GM18517 (cell line): Measurements from ENCODE around the gene SFI1.
"Not testable (repeated sequence)": the region's sequence is repeated elsewhere in the genome, so short reads cannot be mapped to it uniquely, and the experiment has no call there.

Experiments used
- ATAC-seq: cut with Tn5 transposase; IDR thresholded peaks from one replicate; pipeline ENCODE4 v1.9.1; 2021; ENCODE audit warnings: mild to moderate bottlenecking, moderate library complexity; ENCODE audit not compliant: unreplicated experiment

The SFI1 gene

DNA sequence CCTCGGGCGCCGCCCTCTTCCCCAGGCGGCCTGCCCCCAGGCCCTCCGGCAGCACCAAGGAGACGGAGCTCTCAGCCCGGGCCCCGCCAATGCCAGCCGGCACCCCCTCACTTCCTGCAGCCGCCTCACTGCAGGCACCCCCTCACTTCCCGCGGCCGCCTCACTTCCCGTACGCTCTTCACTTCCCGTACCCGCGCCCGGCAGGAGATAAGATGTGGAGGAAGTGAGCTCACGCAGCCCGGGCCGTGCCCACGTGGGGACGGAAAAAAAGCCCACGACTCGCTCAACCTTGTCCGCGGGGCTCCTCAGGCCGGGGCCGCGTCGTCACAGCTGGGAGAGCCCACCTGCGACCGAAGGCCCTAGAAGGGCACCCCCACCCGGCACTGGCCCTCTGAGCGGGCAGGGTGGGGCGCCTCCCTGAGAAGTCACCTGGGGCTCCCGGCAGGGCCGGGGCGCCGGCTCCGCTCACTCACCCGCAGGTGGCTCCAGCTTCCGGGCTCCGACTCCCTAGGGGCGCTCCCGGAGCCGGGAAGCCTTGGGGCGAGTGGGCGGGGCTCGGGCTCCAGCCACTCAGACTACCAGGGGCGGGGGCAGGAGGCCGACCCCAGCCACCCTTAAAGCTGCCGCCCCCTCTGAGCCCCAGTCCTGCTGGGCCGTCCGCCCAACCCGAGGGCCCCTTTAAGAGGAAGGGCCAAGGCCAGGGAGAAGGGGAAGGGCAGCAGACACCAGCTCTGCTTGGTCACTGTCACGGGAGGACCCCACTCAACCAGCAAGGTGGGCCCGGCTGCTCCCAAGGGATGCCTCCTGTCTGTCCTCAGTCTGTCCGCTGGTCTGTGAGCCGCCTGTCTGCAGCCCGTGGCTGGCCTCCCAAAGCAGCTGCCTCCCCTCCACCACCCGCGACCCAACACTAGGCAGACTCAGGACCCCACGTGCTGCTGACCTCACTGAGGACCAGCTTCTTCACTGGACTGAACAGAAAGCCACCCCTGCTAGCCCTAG, 134.3 kb downstream of the SFI1 start:
- ATAC-seq, result no peak

DNA sequence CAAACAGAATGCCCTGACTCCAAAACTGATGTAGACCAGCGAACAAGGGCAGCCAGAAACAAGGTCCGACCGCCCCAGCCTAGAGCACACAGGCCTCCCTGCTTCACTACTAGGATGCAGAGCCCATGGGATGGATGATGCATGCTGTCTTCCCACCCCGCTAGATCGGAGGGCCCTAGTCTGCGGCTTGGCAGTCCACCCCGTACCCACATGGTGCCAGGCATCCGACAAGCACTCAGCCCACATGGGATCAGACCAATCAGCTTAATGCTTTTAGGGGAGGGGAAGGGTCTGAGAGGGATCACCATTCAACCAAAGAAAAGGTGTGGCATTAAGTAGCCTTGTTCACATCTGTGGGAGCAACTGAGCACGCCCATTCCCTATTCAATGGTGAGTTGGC, 135.1 kb downstream of the SFI1 start:
- no peak for ATAC-seq

DNA sequence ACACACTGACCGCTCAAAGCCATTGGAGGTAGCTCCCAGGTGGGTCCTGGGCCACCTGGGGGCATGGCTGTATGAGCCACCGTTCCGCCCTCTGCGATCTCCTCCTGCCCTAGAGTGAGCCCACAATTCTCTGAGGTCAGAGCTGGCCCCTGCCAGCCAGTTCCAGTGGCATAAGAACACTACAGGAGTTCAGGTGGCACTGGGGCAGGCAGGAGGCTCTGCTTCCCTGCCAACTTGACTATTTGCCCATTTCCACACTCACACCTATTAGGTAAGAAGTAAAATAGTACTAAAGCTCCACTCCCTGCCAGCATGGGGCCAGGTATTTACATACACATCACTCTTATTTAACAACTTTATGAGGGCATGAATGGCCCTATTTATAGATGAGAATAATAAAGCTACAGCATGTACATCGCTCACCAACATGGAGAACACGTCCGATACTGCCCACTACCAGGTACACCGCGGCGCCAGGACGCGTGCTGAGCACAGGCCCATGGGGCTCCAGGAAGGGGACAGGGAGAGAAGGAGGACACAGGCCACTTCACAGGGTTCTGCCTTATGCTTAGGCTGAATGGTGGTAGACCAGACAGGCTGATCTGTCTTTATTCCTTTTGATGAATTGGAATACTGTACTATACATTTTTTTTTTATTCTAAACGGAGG, 139.4 kb downstream of the SFI1 start:
- no peak for ATAC-seq

DNA sequence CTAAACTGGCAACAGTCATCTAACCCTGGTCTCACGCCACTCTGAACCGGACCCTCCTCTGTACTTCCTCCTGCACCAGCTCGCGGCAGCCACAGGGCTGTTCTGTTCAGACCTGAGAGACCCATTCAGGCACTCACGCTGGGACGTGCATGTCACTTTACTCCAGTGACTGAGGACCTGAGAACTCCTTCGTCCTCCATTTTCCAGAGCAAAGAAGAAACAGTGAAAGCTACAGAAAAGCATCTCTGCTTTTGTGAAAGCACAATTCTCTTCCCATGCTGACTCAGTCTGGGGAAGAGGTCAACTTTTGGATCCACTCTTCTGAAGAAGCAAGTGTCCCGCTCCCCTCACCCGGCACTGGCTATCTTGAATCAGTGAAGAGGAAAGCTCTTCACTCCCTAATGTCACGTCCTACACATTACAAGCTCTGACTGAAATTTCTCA, 141.1 kb downstream of the SFI1 start:
- ATAC-seq, result no peak

DNA sequence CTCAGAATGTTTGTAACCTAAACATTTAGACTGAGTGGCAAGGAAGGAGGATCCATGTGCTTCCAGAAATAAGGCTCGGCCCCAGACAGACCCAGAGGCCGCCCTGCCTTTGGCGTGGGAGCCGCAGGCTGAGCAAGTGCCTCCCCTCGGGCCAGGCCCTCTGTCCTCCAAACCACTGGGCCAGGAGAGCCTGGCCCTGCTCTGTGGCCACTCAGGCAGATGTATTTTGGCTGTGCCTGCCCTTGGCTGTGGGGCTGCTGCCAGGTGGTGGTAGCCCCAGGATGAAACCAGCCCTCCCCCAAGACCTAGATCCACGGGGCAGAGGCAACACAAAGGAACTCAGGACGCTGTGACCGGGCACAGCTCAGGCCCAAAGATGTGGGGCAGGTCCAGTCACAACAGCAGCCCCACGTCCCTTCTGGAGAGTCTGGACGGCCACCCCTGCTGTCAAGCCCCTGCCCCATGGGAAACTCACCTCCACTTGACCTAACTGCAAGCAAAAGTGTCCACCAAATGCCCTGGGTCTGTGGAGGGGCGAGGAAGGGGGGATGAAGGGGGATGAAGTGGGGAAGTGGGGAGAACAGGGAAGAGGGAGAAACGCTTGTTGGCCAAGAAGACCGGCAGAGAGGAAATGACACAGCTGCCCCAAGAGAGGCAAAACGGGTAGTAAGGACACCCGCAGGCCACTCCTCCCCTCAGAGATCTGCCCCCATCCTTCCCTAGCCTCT, 141.7 kb downstream of the SFI1 start:
- ATAC-seq, result no peak

DNA sequence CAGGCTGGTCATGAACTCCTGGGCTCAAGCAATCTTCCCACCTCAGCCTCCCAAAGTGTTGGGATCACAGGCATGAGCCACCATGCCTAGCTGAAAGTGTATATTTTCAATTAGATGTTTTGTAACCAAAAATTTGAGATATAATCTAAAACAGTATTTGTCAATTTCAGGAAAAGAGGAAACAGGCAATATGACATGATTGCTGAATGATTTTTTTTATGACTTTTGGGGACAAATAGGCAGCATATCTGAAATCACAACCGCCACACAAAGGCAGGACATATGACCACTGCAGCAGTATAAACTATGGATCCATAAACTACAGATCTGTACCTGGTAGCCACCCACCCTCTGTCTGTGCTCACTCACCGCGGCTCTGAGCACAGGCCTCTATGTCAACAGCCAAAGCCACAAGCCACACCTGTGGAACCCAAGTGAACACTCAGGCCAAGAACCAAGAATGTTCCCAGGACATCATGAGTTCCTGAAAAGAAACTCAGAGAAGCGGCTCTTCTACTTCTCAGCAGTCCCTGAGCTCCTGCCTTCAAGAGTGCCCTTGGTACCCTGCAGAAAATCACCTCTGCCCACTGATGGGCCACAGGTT, 143.2 kb downstream of the SFI1 start:
- no peak for ATAC-seq

DNA sequence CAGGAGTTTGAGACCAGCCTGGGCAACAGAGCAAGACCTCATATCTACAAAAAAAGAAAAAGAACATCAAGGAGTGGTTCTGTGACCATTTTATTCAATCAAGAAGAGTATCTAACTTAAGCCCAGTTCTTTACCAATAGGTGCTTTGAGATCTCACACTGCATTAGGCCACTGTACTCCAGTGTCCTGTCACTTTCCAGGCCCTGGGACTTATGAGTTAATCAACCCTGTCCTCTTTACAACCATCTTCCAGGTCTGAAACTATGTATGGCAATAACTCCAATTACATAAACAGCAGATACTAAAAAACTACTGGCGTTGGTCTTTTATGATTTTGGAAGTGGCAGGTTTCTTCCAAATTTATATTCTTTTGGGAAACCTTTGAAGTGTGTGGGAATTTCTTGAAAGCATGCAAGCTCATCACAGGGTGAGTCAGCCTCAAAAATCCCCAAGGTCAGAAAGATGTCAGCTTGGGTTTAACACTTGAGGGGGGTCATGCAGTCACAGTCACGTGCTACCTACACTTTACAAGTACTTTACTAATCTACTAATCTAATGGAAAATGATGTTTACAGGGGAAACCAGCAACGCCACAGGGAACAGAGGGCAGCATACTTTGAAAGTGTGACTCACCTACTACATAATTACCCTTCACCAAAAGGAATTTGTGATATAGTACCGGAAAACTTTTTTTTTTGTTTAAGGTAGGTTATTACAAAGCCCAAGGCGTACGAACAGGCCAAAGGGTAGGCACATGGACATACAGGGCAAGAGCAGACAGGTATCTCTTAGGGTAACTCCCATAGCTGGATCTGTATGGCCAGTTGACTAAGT, 150.1 kb downstream of the SFI1 start:
- no peak for ATAC-seq

DNA sequence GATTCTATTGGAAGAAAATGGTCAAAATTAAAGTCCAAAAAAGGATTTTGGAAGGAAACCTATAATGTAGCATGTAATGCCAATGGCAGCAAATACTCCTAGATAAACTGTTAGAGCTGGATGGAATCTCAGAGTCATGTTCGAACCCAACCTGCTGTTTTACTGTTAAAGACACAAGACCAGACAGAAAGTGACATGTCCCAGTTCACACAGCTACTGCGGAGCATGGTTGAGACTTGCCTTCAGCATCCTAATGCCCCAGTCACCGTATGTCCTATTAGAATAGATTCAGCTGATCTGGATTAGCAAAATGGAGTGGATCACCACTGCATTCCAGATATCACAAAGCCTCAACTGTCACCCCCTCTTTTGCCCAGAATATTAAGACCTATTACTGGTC, 150.7 kb downstream of the SFI1 start:
- no peak for ATAC-seq

DNA sequence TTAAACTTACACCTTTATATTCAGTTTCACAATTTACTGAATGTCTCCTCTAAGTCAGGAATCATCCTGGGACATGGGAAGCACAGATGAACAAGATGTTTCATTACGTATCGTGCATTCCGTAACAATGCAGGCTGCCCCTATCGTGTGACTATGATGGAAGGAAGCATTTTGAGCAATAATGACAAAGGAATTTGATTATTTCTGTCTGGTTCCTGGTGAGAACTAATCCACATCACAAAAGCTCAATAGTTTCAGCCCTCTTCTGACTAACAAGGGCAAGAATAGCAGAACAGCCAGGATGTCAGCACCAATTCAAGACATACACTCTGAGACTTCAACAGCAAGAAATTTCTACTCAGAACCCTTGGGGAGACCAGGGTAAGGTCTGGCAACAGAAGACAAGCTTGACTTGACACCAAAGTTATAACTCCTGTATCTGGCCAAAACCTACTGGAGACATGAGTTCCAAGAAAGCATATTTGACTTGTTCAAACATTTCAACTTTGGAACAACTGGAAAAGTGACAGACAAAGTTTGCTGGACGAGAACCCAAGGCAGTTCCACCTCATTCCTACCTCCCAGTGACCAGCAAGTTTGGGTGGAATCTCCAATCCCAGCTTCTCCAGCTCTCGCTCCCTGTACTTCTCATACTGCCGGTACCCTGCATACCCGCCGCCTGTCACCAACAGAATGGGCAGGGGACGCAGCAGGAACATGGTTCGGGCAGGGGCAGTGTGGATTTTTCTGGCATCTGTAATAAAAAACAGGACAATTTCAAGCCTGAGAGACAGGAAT, 151.4 kb downstream of the SFI1 start:
- ATAC-seq, result no peak

DNA sequence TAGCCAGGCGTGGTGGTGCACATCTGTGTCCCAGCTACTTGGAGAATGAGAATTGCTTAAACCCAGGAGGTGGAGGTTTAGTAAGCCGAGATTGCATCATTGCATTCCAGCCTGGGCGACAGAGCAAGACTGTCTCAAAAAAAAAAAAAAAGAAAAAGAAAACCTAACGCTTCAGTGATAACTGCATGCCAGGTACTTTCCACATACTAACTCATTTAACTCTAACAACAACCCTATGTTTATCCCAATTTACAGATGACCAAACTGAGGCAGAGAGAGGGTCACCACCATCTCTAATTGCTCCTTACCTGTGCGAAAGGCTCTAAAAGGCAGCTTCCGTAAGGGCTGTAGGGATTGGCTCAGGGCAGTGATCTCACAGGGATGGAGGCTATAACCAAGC, 154.1 kb downstream of the SFI1 start:
- ATAC-seq, result no peak

DNA sequence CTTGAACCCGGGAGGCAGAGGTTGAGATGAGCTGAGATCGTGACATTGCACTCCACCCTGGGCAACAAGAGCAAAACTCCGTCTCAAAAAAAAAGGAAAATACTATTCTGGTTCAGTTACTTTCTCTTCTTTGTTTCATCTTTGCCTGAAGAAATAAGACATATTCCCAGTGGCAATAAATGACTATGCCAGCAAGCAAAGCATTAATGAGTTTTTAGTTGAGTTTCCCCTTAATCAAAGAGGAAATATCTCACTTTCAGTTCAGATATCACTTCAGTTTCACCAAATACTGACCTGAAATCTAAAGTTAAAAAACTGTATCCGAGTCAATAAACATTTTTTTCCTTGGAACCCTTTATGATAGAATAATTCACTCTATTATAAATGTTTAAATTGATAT, 155.3 kb downstream of the SFI1 start:
- ATAC-seq, result no peak

DNA sequence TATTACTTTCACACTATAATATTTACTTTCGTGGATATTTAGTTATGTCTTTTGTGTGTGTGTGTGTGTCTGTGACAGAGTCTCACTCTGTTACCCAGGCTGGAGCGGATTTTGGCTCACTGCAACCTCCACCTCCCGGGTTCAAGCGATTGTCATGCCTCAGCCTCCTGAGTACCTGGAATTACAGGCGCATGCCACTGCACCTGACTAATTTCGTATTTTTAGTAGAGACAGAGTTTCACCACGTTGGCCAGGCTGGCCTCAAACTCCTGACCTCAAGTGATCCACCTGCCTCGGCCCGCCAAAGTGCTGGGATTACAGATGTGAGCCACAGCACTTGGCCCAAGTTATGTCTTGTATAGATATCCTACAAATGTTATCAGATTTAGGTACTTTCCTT, 155.8 kb downstream of the SFI1 start:
- ATAC-seq, result no peak

DNA sequence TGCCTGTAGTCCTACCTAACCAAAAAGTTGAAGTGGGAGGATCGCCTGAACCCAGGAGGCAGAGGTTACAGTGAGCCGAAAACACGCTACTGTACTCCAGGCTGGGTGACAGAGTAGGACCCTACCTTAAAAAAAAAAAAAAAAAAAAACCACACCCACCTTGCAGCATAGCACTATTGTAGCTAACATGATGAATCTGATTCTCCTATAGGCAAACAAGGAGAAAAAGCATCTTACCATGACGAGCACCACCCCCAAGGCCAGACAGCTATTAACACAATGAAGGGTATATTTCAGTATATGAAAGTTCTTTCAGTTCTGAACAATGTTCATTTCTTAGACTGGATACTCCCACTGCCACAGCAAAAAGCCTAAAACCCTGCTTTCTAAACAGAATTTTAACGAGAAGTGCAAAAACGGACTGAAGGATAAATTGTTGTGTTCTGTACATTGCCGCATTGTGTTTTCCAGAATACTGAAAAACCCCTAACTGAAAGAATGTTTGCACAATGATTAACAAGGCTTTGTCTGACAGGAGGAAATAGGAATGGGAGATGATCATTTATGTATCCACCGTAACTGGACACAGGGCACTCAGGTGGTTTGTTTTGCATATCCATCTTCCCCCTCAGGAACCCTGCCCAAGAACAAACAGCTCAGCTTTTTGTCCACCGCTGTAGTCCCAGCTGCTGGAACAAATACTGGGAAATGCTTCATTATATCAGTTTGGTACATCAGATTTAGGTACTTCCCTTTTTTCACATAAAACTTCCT, 156.8 kb downstream of the SFI1 start:
- ATAC-seq, result no peak

DNA sequence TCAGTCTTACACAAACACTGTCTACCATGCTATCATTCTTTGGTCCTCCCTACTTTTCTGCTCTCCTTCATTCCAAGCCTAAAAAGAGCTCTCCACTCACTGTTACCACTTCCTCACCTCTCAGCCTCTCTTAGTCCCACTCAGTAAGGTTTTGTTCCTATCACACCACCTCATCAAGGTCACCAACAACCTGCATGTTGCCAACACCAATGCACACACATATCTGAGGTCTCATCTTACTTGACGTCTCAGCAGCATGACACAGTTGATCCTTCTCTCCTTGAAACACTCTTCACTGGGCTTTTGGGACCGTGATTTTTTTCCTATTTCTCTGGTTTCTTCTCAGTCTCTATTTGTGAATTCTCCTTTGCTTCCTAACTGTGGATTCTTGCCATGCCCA, 157.6 kb downstream of the SFI1 start:
- no peak for ATAC-seq

DNA sequence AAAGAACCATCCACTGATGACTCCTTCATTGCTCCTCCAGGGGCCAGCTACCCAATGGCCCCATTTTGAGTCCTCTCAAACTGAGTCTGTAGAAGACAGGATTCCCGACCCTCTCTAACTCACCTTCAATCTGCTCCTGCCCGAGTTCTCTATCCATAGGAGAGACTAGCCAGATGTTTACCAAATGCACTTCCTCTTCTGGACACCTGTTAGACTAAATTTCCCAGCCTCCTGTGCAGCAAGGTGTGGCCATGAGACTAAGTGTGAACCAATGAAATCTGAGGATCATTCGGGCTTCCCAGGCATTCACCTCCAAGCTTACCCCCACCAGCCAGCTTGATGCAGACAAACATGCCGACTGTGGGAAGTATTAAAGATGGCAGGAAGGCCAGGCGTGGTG, 158.1 kb downstream of the SFI1 start:
- ATAC-seq, result no peak

DNA sequence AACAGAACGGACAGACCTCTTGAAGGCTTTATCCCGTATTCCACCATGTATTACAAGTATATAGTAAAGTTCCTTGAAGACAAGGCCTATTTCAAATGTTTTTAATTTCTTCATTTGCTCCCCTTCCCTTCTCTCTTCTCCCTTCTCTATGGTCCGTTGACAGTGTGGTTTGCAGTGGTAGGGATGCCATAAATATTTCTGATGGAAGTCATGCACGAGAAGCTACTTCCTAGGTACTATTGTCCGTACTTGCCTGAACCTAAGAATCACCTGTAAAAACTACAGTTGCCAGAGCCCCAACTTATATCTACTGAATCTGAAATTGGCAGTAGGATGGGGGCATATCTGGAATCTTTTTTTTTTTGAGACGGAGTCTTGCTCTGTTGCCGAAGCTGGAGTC, 162.9 kb downstream of the SFI1 start:
- ATAC-seq, result no peak

DNA sequence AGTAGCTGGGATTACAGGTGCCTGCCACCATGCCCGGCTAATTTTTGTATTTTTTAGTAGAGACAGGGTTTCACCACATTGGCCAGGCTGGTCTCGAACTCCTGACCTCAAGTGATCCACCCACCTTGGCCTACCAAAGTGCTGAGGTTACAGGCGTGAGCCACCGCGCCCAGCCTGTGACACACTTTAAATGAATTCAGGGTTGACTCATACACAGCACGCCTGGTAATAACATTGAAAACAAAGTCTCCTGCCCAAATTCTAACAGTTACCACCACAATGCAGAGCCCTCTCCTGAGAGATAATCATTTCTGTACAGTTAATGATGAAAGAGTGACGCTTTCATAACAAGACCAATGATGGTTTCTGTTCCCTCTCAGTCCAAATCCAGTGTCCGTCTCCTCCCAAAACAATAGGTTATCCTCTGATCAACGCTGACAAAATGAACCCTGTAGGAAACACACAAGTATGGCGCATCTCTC, 164.6 kb downstream of the SFI1 start:
- ATAC-seq, result not testable (repeated sequence)

DNA sequence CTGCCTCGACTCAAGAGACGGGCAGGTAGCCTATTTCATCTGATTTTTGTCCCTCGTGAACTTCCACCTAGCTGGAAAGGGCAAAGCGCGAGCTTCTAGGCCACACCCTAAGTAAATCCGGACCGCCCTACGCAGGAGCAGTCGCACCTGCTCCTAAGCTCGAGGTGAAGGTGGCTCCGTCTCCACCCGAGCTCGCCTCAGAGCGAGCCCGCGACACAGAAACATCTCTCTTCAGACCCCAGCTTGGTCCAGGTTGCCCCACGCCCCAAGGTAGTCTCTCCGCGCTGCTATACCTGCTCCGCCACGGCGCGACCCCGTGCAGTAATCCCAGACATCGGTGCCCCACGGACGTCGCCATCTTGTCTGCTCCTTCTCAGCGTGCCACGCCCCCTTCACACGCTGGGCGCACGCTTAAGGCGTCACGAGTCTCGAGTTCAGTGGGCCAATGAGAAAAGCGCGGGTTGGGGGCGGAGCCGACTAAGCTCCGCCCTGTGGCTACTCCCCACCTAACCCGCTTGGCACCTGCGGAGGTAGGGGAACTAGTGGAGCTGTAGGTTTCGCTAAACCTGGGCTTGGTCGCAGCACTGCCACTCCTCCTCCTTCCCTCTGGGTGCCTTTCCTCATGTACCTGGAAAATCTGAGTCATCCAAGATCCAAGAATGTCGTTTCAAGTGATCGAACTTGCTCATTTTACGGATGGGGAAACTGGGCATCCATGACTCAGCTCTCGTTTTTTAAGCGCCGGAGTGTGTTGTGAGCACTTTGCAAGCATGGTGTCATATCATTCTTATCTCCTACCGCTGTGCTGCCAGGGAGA, 165.7 kb downstream of the SFI1 start, which contains the start of gene PISD:
Gene PISD (minus strand): TSS at position 365 of the 817 bp plus-strand sequence. CDS start 7 bp downstream, at position 358.
- peak; percentile 88 for ATAC-seq
